Activated CD8-positive, alpha-beta memory T cell treated with anti-CD3 and anti-CD28 coated beads, Interleukin-2, amount 50 U/mL, for 1 hour (primary cell): ENCODE measurements around the gene SAP30.

ENCODE experiments used
- DNase-seq: peaks from one replicate; pipeline ENCODE4 v3.0.0-alpha.2; 2020; ENCODE audit errors: extremely low read depth

SAP30 gene

DNA sequence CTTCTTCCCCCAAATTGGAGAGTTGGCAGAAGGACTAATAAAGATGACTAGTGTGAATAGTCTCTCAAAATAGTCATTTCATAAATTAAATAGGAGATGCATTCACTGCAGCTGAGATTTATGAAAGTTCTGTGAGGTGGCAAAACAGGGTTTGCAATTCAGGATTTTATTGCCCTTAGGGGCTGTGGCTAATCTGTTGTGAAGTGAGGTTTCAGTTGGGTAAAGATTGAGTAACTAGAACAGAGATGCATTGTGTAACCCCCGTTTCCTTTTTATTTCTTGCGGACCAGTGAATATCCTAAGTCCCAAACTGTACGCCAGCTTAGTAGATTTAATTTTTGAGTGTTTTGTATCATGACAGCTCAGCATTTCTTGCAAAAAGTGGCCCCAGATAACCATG is 44.3 kb downstream of the SAP30 start:
- no peak for DNase-seq

GRCh38 chr4:173415885-173416653 is 45.3 kb downstream of the SAP30 start:
- no peak for DNase-seq

GRCh38 chr4:173417833-173418232 is 47.1 kb downstream of the SAP30 start:
- DNase-seq: no peak

DNA sequence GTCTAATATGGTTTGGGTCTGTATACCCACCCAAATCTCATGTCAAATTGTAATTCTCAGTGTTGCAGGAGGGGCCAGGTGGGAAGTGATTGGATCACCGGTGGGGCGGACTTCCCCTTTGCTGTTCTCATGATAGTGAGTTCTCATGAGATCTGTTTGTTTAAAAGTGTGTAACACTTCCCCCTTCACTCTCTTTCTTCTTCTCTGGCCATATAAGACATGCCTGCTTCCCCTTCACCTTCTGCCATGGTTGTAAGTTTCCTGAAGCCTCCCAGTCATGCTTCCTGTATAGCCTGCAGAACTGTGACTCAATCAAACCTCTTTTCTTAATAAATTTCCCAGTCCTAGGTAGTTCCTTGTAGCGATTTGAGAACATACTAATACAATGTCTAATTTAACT is 47.9 kb downstream of the SAP30 start:
- DNase-seq: no peak

- DNase-seq: no peak
These were observed 49.6 kb downstream of the SAP30 start for GRCh38 chr4:173420324-173420752.

DNA sequence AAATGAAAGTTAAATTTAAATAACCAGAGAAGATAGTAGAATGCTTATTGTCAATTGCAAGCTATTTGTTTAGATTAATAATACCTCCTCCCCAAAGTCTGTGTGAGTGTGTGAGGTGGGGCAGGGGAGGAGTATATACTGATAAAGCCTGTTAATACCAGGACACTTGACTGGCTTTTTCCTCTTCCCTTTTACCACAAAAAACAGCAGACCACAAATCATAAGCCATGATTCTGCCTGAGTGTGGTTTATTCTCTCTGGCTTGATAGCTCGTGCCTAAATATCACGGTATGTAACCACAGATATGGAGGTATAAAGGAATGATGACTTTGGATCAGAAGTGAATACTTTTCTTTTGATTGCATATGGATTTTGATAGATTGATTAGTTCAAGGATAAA is 50.0 kb downstream of the SAP30 start:
- no peak for DNase-seq

- no peak for DNase-seq
These were observed 54.4 kb downstream of the SAP30 start for GRCh38 chr4:173424899-173425805.

DNA sequence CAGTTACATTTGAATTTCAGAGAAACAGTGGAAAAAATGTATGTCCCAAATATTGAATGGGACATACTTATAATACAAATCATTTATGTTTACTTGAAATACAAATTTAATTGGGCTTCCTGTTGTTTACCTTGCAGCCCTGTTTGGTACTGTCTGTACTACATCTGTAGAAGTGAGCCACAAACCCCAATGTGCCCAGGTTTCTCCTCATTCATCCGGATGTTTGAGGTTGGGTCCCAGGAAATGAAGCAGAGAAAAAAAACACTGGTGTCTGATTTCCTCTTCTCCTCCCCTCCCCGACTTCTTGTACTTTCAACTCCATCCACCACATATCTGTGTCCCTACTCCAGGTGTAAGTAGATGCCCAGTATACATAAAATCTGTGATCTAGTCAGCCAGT is 55.3 kb downstream of the SAP30 start:
- DNase-seq: no peak
